Measurements from ENCODE around the gene COG2.

Gene COG2

DNA sequence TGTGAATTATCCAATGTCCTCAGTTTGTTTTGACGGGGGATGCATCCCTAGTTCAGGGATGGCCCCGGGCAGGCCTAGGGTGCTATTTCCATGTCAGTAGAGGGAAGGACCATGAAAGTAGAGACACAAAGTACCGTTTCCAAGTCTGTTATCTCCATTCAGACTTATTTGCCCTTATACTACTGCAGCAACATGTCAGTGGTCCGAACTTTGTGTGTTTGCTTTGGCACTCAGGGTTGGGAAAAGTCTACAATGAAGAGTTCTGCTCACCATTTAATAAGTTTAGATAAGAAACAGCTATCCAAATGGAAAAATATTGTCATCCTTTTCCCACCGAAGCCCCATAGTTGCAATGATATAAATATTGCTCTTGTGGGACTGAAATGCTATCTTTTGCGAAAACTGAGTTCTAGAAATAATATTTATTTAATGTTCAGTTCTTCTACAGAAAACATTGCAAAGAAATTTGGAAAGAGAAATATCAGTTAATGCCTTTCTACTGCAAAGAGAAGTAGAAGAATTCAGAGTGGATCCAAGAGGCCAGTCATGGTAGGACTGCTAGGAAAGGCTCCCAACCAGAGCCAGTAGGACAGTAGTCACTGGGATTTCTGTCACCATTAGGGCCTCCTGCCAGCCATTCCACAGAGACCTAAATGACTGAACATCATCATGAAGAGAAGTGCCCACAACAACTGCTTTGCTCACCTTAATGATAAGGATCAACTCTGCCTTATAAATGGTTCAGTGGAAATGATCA, 83.2 kb downstream of the COG2 start:
- no peak for DNase-seq

DNA sequence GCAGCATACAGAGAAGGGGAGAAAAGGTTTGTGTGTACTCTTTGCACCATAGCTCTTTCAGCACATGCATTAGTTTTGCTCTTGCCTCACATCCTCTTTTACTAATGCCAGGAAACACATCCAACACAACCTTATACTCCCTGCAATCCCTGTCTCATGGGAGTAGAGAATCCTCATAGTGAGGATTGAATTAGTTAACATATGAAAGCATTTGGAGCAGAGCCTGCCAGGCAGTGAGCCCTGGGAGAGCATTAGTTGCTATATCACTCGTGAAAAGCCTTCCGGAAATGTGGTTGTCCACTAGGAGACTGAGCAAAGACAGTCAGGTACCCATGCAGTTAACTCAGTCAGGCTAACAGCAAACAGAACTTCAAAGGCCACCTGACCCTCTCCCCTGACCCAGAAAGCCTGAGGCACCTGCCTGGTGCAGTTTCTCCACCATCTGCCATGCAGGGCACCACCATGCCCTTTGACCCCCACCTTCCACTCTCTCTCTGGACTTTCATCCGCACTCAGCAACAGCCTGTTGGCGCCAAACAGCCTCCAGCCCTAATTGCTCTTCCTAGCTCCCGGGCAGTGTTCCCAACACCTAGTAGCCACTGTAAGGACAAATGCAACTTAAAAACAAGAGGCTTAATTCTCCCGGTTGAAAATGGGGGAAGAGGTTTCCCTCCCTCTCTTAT, 86.6 kb downstream of the COG2 start:
- no peak for DNase-seq

DNA sequence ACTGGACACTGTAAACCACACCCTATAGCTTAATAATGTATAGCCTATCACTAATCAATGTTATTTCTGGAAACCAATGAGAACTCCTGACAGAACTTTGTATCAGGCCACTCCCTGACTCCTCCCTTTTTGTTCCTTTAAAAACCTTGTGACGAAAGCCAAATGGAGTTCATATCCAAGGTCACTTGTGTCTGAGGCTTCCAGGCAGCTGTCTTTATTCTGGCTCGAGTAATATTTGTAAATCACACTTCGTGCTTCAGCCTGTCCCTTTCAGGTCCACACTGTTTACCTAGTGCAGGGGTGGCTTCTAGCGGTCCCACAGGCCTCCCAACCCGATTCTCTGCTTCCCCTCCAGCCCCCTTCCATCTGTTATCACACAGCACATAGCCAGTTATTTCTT, 88.7 kb downstream of the COG2 start:
- no peak for DNase-seq

DNA sequence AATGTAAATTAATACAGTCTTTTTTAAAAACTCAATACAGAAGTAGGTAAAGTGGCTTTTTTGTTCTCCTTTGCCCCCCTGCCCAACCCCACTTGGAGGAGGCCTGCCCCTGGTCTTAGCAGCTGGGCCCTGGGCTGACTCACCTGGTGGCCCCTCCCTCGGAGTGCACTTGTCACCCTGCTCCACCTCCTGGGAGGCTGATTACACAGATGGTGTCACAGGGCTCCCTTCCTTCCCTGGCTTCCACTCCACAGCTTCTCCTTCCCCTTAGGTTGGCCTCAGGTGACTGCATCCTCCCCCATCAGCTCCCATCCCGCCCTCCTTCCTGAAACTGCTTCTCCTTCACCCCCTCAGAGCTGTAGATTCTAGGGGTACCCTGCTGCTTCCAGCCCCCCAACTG, 93.2 kb downstream of the COG2 start:
- no peak for DNase-seq

DNA sequence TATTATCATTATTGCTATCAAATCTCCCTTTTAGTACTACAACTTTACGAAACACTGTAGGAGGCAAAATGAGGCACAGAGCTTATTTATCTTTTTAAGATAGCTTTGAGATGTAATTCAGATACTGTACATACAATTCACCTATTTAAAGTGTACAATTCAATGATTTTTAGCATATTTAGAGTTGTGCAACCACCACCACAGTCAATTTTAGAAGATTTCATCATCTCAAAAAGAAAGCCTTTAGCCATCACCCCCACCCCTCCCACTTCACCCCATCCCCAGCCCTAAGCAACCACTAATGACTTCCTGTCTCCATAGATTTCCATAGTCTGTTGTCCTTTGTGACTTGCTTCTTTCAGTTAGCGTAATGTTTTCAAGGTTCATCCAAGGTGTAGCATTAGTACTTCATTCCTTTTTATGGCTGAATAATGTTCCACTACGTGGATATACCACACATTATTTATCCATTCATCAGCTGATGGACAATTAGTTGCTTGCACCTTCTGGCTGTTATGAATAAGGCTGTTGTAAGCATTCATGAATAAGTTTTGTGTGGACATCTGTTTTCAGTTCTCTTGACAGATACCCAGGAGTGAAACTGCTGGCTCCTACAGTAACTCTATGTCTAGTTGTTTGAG, 95.5 kb downstream of the COG2 start:
- no peak for DNase-seq

DNA sequence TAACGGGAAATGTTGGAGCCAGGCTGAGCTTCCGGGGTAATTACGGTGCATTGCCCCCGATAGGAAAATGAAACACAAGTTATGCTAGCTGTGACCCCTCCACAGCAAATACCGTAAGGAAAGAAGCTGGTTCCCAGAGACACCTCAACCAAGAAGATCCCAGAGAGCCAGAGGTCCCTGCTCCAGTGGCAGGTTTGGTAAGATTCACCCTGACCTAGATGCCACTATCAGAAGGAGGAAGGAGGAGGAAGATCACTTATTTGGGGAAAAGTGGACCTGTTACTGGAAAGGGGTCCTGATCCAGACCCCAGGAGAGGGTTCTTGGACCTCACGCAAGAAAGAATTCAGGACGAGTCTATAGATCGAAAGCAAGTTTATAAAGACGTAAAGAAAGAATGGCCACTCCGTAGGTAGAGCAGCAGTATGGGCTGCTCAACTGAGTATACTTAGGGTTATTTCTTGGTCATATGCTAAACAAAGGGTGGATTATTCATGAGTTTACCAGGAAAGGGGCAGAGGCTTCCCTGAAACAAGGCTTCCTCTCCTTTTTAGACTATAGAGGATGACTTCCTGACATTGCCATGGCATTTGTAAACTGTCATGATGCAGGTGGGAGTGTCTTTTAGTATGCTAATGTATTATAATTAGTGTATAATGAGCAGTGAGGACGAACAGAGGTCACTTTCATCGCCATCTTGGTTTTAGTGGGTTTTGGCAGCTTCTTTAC, 97.4 kb downstream of the COG2 start:
- DNase-seq, result no peak

Measured in activated naive CD4-positive, alpha-beta T cell (primary cell).